HG03196 (cell line): ENCODE measurements around the gene CLDN24.

Experiments
- ATAC-seq: cut with Tn5 transposase; IDR thresholded peaks from one replicate; pipeline ENCODE4 v1.9.1; 2021; ENCODE audit not compliant: unreplicated experiment

Gene CLDN24

DNA sequence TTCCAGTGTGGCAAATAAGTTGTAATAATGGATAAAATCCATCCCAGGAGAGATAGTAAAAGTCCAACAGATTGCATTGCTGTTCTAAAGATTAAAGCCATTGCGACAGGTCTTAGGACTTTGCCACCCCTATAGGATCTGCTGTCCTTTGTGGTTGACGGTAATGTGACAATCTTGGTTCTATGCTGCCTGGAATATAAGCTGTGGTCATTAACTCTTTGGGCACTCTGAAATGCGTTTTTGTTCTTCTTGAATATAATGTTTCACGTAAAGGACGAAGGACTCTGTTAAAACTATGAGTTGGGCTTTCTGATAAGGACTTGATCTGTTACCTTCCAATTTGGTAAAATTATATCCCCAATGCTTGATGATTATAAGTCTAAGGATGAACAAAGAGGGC lies at the start of gene CLDN24:
CLDN24 (minus strand) TSS at position 101 of the 400 bp plus-strand sequence; CDS start at position 101, 0 bp downstream.
- no peak for ATAC-seq

DNA sequence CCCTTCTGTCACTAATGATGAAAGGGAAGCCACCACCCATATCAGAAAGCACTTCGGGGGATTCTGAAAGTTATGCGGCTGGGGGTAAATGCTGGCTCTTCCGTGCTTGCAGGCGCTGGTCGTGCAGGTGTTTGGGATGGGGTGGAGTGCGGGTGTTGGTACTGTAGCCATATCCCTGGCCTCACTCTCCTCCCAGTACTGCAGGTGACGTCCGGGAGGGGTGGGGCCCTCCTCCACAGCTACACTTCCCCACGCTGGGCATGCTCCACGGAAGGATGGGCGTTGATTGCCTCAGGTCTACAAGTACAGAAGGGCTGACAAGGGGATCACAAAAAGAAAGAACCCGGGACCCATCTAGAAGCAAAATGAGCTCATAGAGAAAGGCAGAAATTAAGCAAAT lies 48.6 kb upstream of the CLDN24 start:
- no peak for ATAC-seq

DNA sequence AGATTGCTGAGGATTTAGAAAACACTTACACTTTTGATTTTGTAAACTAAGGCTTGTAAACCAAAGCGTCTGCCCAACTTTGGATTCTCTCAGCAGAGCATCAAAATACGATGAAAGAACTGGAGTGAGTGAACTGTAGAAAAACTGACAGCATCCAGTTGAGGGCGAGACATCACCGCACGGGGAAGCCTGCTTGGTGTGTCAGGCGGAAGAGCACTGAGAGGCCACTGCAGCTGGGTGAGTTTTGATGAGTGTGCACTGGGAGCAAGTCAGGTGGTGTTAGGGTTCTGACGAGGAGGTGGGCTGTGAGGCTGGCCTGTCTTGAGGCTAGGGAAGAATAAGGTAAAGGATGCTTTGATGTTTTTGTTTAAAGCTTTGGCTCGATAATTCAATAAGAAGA lies 46.8 kb upstream of the CLDN24 start:
- no peak for ATAC-seq

DNA sequence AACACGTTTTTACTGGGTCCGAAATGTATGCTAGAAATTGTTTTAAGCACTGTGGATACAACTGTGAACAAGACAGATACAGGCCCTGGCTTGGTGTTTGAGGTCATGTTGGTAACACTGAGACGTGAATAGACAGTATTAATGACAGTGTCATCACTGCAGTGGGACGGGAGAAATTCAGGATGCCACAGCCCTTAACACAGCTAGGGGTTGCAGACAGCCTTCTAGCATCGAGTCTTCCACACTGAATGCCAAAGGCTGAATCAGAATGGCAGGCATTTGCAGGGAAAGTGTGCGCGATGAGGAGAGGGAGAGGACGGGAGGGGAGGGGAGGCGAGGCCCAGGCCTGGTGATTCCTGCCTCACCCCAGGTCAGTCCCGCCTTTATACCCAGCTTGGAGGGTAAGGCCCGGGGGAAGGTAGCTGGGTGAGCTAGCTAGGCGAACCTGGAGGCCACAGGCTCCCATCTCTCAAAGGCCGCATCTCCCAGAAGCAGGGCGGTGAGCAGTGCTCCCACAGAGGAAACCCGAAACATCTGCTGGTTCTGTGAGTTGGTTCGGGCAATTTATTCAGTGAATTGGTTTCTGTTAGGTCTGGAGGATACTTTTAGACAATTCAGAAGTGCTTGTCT lies 44.1 kb upstream of the CLDN24 start:
- ATAC-seq = no peak

DNA sequence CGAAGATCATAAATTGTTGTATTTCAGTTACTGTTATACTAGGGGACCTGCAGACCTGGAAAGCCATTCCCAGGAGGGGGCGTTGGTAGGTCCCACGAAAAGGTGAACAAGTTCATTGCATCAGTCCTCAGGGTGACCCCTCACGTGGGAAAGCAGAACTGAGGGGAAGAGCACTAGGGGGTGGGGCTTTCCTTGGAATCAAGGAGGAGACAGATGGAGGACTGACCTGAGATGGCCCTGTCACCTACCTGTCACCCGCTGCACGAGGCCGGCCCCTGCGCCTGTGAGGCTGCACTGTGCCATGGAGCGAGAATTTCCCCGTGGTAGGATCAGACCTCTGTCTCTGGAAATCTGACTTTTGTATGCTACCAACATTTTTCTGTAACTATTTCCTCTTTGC lies 41.8 kb upstream of the CLDN24 start:
- ATAC-seq = no peak

DNA sequence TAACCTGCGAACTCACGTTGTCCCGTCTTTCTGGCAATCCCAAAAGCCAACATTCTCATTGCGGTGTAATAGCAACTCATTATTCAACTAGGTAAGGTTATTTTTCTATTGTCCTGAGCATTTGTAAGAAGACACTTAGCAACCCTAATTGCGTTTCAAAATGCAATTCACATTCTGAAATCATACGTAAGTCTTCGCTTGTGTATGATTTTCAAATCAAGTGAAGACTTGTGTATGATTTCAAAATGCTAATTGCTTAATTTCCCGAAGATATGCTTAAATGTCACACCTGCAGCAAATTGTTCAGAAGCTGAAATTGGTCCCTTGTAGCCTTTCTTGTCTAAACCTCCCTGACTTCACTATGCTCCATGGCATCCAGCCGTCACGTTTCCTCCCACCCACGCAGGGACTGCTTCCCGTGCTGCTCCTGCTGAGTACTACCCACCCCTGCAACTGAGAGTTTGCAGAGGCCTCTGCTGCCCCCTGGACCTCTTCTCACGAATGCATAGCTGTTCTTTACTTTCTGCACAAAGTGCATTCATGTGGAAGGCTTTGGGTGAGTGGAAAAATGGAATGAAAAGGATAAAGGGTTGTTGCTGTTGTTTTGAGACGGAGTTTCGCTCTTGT lies 40.8 kb upstream of the CLDN24 start:
- ATAC-seq = no peak

DNA sequence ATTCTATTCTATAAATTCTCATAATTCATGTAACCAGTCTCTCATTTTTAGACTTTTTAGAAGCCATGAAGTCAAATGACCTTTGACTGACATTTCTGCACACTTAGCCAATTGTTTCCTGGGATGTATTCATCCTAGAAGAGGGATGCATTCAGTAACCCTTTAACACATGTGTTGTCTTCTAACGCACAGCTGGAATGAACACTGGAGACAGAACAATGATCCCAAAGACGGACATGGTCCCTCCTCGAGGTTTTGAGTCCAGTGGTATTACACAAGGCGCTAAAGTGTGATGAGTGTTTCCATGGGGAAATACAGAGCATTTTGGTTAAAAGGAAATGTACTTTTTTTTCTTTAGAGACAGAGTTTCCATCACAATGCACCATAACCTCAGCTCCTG lies 39.8 kb upstream of the CLDN24 start:
- no peak for ATAC-seq

DNA sequence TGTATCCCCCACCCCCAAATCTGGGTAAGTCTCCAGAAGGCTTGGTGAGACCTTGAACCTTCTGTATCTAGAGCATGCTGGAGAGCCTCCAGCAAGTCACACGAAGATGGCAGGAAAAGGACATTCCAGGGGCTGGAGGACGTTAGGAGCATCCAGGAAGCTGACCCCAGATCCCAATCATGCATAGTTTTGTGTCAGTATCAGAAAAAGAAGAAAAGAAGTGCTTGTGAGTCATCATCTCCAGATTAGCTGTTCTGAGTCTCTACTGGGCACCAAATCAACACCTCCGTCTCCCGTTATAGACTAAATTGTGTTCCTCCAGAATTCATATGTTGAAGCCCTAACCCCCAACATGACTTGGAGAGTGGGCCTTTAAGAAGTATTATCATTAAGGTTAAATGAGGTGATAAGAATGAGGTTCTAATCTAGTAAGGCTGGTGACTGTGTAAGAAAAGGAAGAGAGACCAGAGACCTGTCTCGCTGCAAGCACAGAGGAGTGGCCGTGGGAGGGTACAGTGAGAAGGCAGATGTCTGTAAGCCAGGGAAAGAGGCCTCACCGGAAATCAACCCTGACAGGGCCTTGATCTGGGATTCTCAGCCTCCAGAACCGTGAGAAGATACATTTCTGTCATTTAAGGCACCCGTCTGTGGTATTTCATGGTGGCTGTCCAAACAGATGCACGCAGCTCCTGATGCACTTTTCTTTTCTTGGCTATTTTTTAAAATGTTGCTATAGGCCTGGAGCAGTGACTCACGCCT lies 38.1 kb upstream of the CLDN24 start:
- ATAC-seq = no peak

DNA sequence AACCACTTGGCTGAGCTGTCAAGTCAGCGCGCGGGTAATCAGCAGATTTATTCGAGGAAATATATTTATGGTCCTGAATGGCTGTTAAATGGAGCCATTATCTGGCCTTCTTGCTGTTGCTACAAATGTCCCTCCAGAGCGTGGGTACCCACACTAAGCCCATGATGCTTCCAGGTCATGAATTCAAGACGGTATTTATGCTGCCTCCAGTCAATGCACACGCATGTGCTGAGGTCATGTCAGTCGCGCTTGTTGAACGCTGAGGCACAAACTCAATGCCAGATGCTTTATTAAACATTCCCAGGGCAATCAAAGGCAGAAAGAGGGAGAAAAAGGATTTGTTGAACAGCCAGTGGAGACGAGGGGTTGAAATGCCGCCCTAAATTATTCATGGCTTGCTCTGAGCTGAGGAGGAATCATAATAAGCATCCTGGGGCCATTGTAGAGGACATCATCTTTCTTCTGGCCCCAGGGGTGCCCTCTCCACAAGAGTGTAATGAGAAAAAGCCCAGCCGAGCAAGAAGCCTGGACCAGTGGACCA lies 36.1 kb upstream of the CLDN24 start:
- ATAC-seq = no peak

DNA sequence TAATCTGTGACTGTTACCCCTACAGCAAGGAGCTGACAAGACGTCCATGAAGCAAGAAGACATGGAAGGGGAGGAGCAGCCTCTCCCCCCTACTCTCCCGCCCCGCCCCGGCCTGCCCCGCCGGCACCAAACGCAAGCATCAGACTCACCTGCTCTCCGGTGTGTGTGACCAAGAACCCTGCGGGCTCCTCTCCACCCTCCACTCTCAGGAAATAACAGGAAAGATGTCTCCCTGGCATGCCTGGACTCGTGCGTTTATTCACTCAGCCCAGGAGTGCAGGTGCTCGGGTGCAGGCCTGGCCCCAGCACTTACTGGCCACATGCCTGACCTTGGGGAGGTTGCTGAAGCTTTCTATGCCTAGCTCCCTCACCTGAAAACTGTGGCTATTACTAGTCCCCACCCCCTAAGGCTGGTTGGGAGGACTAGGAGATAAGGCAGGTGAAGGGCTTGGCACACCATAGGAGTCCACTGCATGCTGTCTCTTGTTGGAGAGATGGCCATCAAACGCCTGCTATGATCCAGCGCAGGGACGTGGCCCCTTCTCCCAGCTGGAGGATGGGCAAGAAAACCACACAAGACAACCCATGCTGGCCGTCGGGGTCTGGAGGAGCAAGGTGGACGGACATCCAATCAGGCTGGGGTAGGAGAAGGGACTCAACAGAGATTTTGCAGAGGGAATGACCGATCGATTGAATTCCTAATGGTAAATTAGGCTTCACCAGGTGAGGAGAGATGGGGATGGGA lies 34.9 kb upstream of the CLDN24 start:
- ATAC-seq = no peak

DNA sequence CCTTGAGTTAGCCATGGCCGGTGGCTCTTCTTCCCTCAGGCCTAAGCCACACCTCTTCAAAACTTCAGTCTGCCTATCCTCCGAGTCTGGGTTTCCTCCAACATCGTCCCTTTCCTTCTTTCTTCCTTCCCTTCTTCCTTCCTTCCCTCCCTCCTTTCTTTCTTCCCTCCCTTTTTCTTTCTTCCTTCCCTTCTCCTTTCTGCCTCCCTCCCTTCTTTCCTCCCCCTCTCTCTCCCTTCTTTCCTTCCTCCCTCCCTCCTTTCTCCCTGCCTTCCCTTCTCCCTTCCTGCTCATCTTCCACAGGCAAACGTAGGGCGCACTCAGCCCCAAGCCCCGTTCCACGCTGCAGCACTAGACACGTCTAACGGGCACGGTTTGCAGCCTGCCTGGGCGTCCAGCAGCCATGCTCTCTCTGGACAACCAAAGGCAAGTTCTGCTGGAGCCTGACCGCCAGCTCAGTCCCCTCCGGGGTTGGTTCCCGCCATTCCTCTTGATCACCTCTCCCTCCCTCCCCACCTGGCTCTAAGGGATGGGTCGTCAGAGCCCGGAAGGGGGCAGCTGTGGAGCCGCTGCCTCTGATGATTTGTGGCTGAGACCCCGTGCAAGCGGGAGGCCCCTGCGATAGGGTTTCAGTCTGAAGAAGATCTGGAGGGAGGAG lies 34.1 kb upstream of the CLDN24 start:
- ATAC-seq = no peak

DNA sequence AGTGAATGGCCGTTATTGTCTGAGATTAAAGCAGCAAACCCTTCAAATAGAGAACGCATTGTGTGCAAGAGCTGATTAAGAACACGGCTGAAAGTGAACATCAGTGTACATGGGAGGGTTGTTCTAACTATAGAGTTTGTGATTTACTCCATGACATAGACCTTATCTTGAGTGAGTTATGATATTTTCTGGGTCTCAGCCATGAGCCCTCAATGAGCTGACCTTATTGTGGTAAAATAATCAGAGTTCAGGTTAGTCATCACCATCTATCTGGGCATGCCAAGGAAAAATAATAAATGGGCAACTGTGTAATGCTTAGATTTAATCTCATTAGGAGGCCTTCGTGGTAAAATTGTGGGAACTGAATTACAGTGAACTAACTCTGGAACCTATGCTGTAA lies 33.2 kb upstream of the CLDN24 start:
- ATAC-seq = no peak

DNA sequence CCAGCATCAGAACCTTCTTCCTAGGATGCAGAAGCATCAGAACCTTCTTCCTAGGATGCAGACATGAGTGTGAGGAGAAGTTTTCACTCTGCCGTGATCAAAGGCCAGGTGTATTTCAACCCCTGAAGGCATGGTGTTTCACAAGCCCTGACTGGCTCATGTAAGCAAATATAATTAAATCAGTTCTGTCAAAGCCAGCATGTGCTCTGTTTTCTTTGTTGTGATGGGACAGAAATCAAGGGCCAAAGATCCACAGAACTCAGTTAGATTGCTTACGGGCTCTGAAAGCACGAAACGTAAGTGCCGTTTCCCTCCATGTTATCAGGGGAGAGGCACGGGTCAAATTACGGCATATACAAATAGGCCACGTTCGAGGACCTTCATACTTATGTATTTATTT lies 32.0 kb upstream of the CLDN24 start:
- no peak for ATAC-seq

DNA sequence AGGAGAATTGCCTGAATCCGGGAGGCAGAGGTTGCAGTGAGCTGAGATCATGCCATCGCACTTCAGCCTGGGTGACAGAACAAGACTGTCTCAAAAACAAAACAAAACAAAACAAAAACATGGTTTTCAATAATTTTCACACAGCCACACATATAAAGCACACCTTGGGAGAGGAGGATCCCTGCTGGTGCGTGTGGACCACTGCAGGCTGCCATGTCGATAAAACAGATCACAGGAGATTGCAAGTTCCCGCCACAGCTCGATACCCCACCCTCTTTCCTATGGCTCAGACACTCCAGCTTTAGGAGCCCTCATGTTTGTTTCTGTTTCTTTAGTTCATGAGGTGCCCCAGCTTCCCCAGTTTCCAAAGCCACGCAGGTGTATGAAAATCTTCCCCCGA lies 31.3 kb upstream of the CLDN24 start:
- ATAC-seq = no peak

DNA sequence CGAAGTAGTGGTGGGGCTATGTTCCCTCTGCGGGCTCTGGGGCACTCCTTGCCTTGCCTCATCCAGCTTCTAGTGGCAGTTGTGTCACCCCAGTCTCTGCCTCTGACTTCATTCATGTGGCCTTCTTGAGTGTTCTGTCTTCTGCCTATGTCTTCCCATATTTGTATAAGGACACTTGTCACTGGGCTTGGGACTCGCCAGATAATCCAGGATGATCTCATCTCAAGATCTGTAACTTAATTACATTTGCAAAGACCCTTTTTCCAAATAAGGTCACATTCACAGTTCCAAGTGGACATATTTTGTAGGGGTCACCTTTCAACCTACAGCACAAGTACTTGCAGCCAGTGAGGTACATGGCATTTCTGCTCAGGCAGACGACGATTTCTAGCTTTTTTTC lies 30.3 kb upstream of the CLDN24 start:
- no peak for ATAC-seq

DNA sequence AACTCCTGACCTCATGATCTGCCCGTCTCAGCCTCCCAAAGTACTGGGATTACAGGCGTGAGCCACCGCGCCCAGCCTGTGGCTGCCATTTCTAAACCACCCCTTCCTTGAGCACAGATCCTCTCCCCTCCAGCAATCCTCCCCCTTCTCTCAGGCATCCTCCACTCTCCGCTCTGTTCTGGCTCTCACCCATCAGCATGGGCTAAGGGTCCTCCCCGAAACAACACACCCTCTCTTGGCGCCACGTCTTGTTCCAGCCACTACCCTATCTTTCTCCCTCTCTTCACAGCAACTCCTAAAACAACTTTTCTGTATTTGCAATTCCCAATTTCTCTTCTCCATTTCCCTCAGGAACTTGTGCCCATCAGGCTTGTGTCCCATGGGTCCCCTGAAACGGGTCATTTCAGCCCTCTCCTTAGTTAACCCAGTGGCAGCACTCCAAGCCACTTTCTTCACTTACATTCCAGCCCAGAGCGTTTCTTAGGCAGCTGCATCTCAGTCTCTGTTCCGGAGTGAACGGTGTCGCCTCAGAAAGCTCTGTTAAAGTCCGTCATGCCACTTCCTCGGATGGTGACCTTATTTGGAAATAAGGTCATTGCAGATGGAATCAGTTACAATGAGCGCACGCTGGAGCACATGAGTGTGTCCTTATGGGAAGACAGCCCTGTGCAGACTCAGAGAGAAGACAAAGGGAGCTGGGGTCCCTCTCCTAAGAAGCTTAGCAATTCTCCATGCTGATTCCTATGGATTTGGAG lies 28.3 kb upstream of the CLDN24 start:
- ATAC-seq = no peak

DNA sequence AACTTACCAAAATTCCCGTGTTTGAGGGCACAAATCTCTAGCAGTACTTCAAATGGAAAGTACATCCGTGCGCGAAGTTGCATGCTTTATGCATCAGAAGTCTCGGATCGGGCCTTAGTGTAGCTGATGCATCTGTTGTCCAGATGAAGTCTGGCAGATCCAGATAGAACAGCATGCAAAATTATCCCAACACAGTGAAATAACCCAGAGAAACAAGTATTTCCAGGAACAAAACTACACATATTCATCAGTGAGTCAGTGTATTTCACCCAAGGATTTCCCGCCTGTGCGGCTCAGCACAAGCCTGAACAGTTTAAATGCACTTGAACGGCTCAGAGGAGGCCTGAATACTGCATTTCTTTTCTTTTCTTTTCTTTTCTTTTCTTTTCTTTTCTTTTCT lies 27.4 kb upstream of the CLDN24 start:
- ATAC-seq = no peak

DNA sequence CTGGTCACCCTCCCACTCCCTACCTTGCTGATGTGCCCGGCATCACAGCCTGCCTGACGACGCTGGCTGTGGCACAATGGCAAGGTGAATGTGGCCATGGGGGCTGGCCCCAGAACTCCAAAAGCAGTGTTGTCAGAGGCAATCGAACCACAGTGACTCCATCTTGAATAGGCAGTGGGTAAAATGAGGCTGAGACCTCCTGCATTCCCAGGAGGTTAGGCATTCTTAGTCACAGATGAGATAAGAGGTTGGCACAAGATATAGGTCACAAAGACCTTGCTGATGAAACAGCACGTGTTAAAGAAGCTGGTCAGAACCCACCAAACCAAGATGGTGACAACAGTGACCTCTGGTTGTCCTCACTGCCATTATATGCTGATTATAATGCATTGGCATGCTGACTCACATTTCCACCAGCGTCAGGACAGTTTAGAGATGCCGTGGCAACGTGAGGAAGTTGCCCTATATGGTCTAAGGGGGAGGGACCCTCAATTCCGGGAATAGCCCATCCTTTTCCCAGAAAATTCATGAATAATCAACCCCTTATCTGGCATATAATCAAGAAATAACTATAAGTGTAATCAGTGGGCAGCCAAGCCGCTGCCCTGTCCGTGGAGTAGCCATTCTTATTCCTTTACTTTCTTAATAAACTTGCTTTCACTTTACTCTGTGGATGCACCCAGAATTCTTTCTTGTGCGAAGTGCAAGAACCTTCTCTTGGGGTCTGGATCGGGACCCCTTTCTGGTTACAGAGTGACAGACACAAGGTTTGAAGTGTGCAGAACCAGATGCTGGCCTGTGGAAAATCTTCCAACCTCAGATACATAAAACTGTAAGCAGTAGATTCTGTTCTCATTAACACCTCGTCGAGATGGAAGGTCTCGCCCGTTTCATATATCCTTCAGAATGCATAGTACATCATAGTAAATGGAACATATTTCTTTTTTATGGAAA lies 26.8 kb upstream of the CLDN24 start:
- no peak for ATAC-seq

DNA sequence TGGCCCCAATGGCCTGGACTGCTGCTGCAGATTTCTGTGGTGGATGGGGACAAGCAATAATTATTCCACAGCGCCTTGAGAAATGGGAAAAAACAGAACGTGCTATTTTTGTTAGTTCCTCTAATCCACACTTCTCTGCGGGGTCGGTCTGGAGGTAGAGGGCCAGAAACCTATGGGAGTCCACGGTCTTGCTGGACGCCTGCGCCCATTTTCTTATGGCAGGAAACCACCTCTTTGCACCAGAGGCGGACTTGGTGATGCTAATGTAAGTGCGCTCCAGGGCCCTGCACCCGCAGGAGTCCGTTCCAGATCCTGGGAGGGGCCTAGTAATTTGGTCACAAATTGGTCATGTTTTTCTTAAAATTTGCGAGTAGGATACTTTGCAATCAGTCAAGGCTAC lies 25.9 kb upstream of the CLDN24 start:
- ATAC-seq = no peak
